Measurements from ENCODE around the gene PRDM11. TPM values are rescaled to one million over a fixed set of nuclear protein-coding genes. Genes with fewer than 3 reads are reported as not detected.

PRDM11 gene
- total RNA-seq, 1 donor from 2014 or later, result 7.5 TPM

- Mint-ChIP-seq H3K27ac (ENCODE audit: unreplicated experiment) (no peak overlapping the region), H3K4me3 (ENCODE audit: unreplicated experiment) (no peak overlapping the region), H3K27me3 (ENCODE audit: unreplicated experiment) (peaks cover 4% of the 10 kb centered on the region), H3K9me3 (ENCODE audit: unreplicated experiment) (peaks cover 7% of the 10 kb centered on the region), H3K4me1 (ENCODE audit: low read depth, unreplicated experiment) (no peaks in the 10 kb centered on the region), H3K36me3 (ENCODE audit: unreplicated experiment) (no peaks in the 10 kb centered on the region)
- no peak for TF ChIP-seq CTCF (IDR thresholded peaks at IDR 0.05; ENCODE audit: partially characterized antibody, unreplicated experiment)
- DNase-seq, result no peak
Observed at GRCh38 chr11:45174168-45174835, 27.9 kb downstream of the PRDM11 start.

DNA sequence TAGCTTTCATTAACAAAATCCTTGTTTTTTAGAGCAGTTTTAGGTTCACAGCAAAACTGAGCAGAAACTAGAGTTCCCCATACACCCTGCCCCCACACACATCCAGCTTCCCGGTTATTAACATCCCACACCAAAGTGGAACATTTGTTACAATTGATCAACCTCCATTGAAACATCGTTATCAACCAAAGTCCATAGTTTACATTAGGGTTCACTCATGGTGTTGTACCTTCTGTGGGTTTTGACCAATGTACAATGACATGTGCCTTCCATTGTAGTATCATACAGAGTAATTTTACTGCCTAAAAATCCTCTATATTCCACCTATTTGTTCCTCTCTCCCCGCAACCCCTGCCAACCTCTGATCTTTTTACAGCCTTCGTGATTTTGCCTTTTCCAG is 28.5 kb downstream of the PRDM11 start:
- peaks cover 7% of the 10 kb centered on the region for H3K9me3 Mint-ChIP-seq (ENCODE audit: unreplicated experiment)
- no peaks in the 10 kb centered on the region for H3K36me3 Mint-ChIP-seq (ENCODE audit: unreplicated experiment)
- no peak for TF ChIP-seq CTCF (IDR thresholded peaks at IDR 0.05; ENCODE audit: partially characterized antibody, unreplicated experiment)
- no peak for DNase-seq
- no peak overlapping the region for H3K27ac Mint-ChIP-seq (ENCODE audit: unreplicated experiment)
- H3K4me3 Mint-ChIP-seq (ENCODE audit: unreplicated experiment), result no peak overlapping the region
- H3K27me3 Mint-ChIP-seq (ENCODE audit: unreplicated experiment), result peaks cover 6% of the 10 kb centered on the region
- H3K4me1 Mint-ChIP-seq (ENCODE audit: low read depth, unreplicated experiment), result peaks cover under 1% of the 10 kb centered on the region

DNA sequence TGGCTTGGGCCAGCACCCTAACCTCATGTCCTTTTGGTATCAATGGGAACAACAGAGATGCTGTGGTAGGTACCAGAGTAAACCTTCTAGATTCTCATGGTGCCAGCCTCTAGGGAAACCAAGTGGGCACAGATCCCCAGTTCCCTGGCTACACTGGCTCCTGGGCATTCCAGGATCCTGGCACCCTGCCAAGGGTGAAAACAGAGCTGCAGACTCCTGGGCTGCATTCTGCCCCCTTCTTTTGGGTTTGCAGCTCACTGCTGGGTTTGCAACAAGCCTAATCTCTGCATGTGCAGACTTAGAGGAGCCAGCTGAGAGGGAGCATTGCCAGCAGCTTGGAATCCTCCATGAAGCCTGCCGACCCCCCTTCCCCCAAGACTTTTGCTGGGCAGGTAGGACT is 30.6 kb downstream of the PRDM11 start:
- H3K27me3 Mint-ChIP-seq (ENCODE audit: unreplicated experiment), result peaks cover 10% of the 10 kb centered on the region
- DNase-seq, result no peak

DNA sequence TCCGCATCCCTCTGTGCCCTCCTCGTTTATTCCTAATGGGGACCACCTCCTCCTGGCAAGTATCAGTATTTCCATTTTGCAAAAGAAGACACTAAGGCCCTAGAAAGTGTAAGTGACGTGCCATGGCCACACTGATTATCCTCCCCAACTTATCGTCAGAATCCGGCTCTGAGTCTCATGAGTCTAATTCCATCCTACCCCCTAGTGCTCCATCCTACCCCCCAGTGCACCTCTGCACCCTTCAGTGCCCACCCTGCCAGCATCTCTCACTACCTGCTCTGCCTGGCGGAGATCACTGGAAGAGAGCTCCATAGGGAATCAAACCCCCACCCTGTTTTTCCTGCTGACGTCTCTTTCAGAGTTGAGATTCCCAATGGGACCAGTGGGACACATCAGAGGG is 31.8 kb downstream of the PRDM11 start:
- H3K27me3 Mint-ChIP-seq (ENCODE audit: unreplicated experiment), result peaks cover 10% of the 10 kb centered on the region
- H3K4me1 Mint-ChIP-seq (ENCODE audit: low read depth, unreplicated experiment), result peaks cover 2% of the 10 kb centered on the region
- peaks cover 4% of the 10 kb centered on the region for H3K9me3 Mint-ChIP-seq (ENCODE audit: unreplicated experiment)
- no peak overlapping the region for H3K27ac Mint-ChIP-seq (ENCODE audit: unreplicated experiment)
- H3K36me3 Mint-ChIP-seq (ENCODE audit: unreplicated experiment), result no peaks in the 10 kb centered on the region
- DNase-seq, result no peak
- no peak overlapping the region for H3K4me3 Mint-ChIP-seq (ENCODE audit: unreplicated experiment)
- TF ChIP-seq CTCF (IDR thresholded peaks at IDR 0.05; ENCODE audit: partially characterized antibody, unreplicated experiment), result no peak

More for the DNA sequence above, 30.6 kb downstream of the PRDM11 start:
- Mint-ChIP-seq H3K9me3 (ENCODE audit: unreplicated experiment) (peaks cover 6% of the 10 kb centered on the region), H3K27ac (ENCODE audit: unreplicated experiment) (no peak overlapping the region), H3K4me3 (ENCODE audit: unreplicated experiment) (no peak overlapping the region), H3K36me3 (ENCODE audit: unreplicated experiment) (no peaks in the 10 kb centered on the region), H3K4me1 (ENCODE audit: low read depth, unreplicated experiment) (peaks cover 2% of the 10 kb centered on the region)
- no peak for TF ChIP-seq CTCF (IDR thresholded peaks at IDR 0.05; ENCODE audit: partially characterized antibody, unreplicated experiment)

DNA sequence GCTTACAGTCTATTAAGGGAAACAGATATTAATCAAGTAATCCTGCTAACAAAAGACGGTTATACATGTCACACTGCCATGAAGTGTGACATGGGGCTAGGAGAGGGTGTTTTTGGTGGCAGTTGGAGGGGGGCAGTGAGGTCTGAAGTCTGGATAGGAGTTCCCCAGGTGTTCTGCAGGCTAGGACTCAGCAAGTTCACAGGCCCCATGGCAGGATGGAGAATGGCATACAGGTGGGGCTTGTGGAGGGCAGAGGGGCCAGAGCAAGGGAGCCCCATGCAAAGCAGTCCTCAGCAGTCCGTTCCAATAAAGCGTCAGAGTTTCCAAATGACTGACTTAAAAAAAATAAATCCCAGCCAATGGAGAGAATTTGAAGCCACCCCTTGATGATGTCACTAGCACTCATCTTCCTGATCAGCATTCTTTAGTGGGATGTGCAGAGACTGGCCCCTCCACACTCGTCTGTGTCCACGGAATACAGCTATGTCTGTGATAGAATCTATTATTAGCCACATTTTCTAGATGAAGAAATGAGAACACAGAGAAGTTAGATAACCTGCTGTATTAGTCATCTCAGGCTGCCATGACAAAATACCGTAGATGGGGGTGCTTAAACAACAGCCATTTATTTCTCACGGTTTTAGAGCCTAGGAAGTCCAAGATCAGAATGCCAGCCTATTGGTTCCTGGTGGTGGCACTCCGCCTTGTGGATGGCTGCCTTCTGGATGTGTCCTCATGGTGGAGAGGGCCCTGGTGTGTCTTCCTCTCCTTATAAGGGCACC is 32.6 kb downstream of the PRDM11 start:
- H3K4me1 Mint-ChIP-seq (ENCODE audit: low read depth, unreplicated experiment), result peaks cover 2% of the 10 kb centered on the region
- H3K36me3 Mint-ChIP-seq (ENCODE audit: unreplicated experiment), result no peaks in the 10 kb centered on the region
- peaks cover 4% of the 10 kb centered on the region for H3K9me3 Mint-ChIP-seq (ENCODE audit: unreplicated experiment)
- H3K27me3 Mint-ChIP-seq (ENCODE audit: unreplicated experiment), result peaks cover 10% of the 10 kb centered on the region
- peak overlapping the region; percentile 30 for H3K4me3 Mint-ChIP-seq (ENCODE audit: unreplicated experiment)
- no peak overlapping the region for H3K27ac Mint-ChIP-seq (ENCODE audit: unreplicated experiment)
- TF ChIP-seq CTCF (IDR thresholded peaks at IDR 0.05; ENCODE audit: partially characterized antibody, unreplicated experiment), result no peak
- DNase-seq, result no peak

Measured in glutamatergic neuron (in vitro differentiated cells).